ENCODE data around the gene AMER2. TPM values are rescaled to one million over a fixed set of nuclear protein-coding genes. Genes with fewer than 3 reads are reported as not detected.

Gene AMER2
- total and polyA plus RNA-seq, 7 donors, result 0.09 to 2.4 (median 1.1) TPM; not detected in 2

DNA sequence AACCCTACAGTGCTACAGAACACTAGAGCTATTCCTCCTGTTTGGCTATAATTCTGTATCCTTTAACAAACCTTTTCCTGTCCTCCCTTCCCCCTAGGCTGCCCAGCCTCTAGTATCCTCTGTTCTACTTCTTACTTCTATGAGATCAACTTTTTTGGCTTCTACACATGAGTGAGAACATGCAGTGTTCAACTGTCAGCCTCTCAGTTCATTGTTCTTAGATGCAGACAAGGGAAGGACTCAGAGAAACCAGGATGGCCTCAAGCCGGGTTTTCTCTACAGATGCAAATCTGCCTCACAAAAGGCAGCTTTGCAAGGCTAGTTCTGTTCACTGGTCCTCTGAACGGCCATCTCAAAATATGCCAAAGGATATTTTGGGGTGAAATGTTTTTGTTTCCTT is 18.4 kb downstream of the AMER2 start:
- DNase-seq, result no peak
- intact Hi-C loops (cut with DNase I), result no loop called here
- Histone ChIP-seq H3K4me3 (no peak overlapping the region), H3K36me3 (no peaks in the 10 kb centered on the region), H3K27me3 (no peaks in the 10 kb centered on the region), H3K27ac (no peak overlapping the region), H3K4me1 (no peaks in the 10 kb centered on the region), H3K9me3 (no peaks in the 10 kb centered on the region)
- peak in 1 of 4 donors; percentile 12 for TF ChIP-seq POLR2AphosphoS5 (IDR thresholded peaks at IDR 0.05)
- TF ChIP-seq EP300 (IDR thresholded peaks at IDR 0.05), result no peak
- 47 to 50% methylated on average over 2 of the region's 2 CpGs for WGBS, 2 donors

- TF ChIP-seq EP300 (IDR thresholded peaks at IDR 0.05) (no peak), POLR2AphosphoS5 (IDR thresholded peaks at IDR 0.05) (no peak), POLR2A (IDR thresholded peaks at IDR 0.05) (no peak), CTCF (IDR thresholded peaks at IDR 0.05) (no peak)
- 52 to 58% methylated on average over 5 of the region's 5 CpGs for WGBS, 2 donors
Measured at GRCh38 chr13:25151626-25152195, 20.4 kb downstream of the AMER2 start.

GRCh38 chr13:25149711-25150110 is 22.4 kb downstream of the AMER2 start:
- no peak overlapping the region for H3K4me3 ChIP-seq
- intact Hi-C loops (cut with DNase I), result no loop called here
- WGBS, 2 donors, result 88 to 89% methylated on average over 5 of the region's 5 CpGs
- no peaks in the 10 kb centered on the region for H3K27me3 ChIP-seq
- TF ChIP-seq EP300 (IDR thresholded peaks at IDR 0.05), result no peak
- TF ChIP-seq CTCF (IDR thresholded peaks at IDR 0.05), result no peak
- TF ChIP-seq POLR2AphosphoS5 (IDR thresholded peaks at IDR 0.05), result no peak
- no peak for TF ChIP-seq POLR2A (IDR thresholded peaks at IDR 0.05)
- H3K9me3 ChIP-seq, result no peaks in the 10 kb centered on the region
- H3K27ac ChIP-seq, result no peak overlapping the region
- no peaks in the 10 kb centered on the region for H3K36me3 ChIP-seq
- DNase-seq, result no peak
- H3K4me1 ChIP-seq, result no peaks in the 10 kb centered on the region

More at GRCh38 chr13:25151626-25152195, 20.4 kb downstream of the AMER2 start:
- H3K4me1 ChIP-seq, result no peaks in the 10 kb centered on the region
- H3K4me3 ChIP-seq, result no peak overlapping the region
- no peak overlapping the region for H3K27ac ChIP-seq
- no peaks in the 10 kb centered on the region for H3K36me3 ChIP-seq
- intact Hi-C loops (cut with DNase I), result no loop called here
- DNase-seq, result no peak
- H3K9me3 ChIP-seq, result no peaks in the 10 kb centered on the region
- H3K27me3 ChIP-seq, result no peaks in the 10 kb centered on the region

DNA sequence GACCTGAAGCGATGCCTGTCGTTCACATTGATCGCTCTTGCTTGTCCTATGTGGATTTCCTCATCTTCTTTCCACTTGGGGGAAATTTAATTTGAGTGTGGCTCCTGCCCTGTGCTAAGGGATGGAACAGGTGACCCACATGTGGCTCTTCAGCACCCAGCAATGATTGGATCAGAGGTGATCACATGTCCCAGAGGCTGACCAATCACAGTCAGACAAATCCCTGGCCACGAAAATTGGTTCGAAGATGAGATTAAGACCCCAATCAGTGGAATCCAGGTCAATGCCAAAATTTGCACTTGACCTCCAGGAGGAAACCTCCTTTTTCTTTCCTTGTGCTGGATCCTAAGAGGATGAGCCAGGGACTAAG is 23.7 kb downstream of the AMER2 start:
- Histone ChIP-seq H3K27ac (no peak overlapping the region), H3K4me1 (no peaks in the 10 kb centered on the region), H3K36me3 (no peaks in the 10 kb centered on the region), H3K9me3 (no peaks in the 10 kb centered on the region), H3K27me3 (no peaks in the 10 kb centered on the region), H3K4me3 (no peak overlapping the region)
- no peak for DNase-seq
- intact Hi-C loops (cut with DNase I), result no loop called here
- no peak for TF ChIP-seq CTCF (IDR thresholded peaks at IDR 0.05)
- WGBS, 2 donors, result 89 to 93% methylated on average over 5 of the region's 5 CpGs

DNA sequence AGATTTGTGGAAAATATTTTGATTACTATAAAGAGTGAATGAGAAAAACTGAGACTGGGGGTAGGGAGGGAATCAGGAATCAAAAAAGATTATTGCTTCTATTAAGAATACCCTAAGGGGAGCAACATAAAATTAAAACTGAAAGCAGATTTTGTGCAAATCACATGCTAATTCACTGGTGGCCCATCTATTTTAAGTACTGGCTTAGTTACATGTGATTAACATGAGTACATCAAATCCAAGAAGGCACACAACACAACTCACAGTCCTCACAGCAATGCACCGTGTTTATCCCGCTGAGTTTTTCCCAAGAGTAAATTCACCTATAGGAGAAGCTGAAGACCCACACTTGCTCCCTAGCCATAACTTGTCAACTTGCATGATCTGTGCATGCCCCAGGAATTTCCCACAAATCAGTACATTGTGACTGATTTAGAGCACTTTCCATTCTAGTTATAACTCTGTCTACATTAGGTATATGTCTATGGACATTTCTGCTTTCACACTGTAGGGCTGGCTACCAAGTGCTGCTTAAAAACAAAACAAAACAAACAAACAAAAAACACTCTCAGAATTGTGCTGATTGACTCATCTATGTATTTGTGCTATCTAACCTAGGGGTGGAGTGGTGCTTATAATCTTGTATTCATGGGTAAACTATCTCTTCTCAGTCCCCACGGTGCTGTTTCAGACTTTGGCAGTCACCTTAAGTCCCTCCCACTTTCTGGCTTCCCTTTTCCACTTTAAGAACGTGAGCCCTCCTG is 24.3 kb downstream of the AMER2 start:
- Histone ChIP-seq H3K9me3 (no peaks in the 10 kb centered on the region), H3K27ac (no peak overlapping the region), H3K36me3 (no peaks in the 10 kb centered on the region), H3K27me3 (no peaks in the 10 kb centered on the region), H3K4me3 (no peak overlapping the region), H3K4me1 (no peaks in the 10 kb centered on the region)
- intact Hi-C loops (cut with DNase I), result no loop called here
- WGBS, 2 donors, result 69 to 75% methylated on average over 4 of the region's 4 CpGs
- DNase-seq, result no peak
- TF ChIP-seq CTCF (IDR thresholded peaks at IDR 0.05), result no peak
- TF ChIP-seq POLR2AphosphoS5 (IDR thresholded peaks at IDR 0.05), result no peak
- no peak for TF ChIP-seq POLR2A (IDR thresholded peaks at IDR 0.05)

Data from sigmoid colon (tissue), 7 donors.